HepG2 (cell line): ENCODE results near the gene GLTPD2. TPM values are rescaled to one million over a fixed set of nuclear protein-coding genes. Genes with fewer than 3 reads are reported as not detected.

ENCODE experiments used
- HMGA1 ChIP-seq: sonication (generic); formaldehyde crosslinking; conservative IDR thresholded peaks from 2 replicates; pipeline ENCODE4 v1.4.0; 2020; ENCODE audit warnings: missing genetic modification reagents
- HNRNPUL1 ChIP-seq: fragments of 200-400 bp; formaldehyde crosslinking; IDR thresholded peaks from 2 replicates; pipeline ENCODE4 v1.6.1; 2017; ENCODE audit warnings: low read depth, mild to moderate bottlenecking, low read length, moderate library complexity
- KDM2A ChIP-seq: sonication (generic); formaldehyde crosslinking; IDR thresholded peaks from 2 replicates; pipeline ENCODE4 v1.4.0; 2020; ENCODE audit warnings: low read depth, missing genetic modification reagents, borderline replicate concordance
- KDM6A ChIP-seq: IDR thresholded peaks from 2 replicates; pipeline ENCODE4 v1.6.1; 2016; ENCODE audit warnings: low read depth
- KLF15 ChIP-seq: sonication (generic); formaldehyde crosslinking; IDR thresholded peaks from 2 replicates; pipeline ENCODE4 v1.8.1; 2023; ENCODE audit warnings: borderline replicate concordance, mild to moderate bottlenecking, inconsistent platforms, missing genetic modification reagents, mixed read lengths
- MAFG ChIP-seq: sonication (generic); formaldehyde crosslinking; IDR thresholded peaks from 2 replicates; pipeline ENCODE4 v1.5.1; 2020; ENCODE audit warnings: mild to moderate bottlenecking, missing genetic modification reagents
- MED1 ChIP-seq: sonication (generic); formaldehyde crosslinking; IDR thresholded peaks from 2 replicates; pipeline ENCODE4 v1.4.0; 2020; ENCODE audit warnings: missing genetic modification reagents
- SRF ChIP-seq: IDR thresholded peaks from 2 replicates; pipeline ENCODE4 v1.6.1; 2011; ENCODE audit warnings: mild to moderate bottlenecking, low read depth, low read length, moderate library complexity
- THYN1 ChIP-seq: sonication (generic); formaldehyde crosslinking; IDR thresholded peaks from 2 replicates; pipeline ENCODE4 v1.8.1; 2023; ENCODE audit warnings: low read depth, mild to moderate bottlenecking, moderate library complexity, missing genetic modification reagents, borderline replicate concordance
- ZC3H13 ChIP-seq: sonication (generic); formaldehyde crosslinking; IDR thresholded peaks from 2 replicates; pipeline ENCODE4 v1.8.1; 2023; ENCODE audit warnings: mild to moderate bottlenecking, missing genetic modification reagents, moderate library complexity
- ZNF569 ChIP-seq: sonication (generic); formaldehyde crosslinking; IDR thresholded peaks from 2 replicates; pipeline ENCODE4 v1.5.0; 2020; ENCODE audit warnings: mild to moderate bottlenecking, missing genetic modification reagents, moderate library complexity, borderline replicate concordance
- ZNF674 ChIP-seq: sonication (generic); formaldehyde crosslinking; IDR thresholded peaks from 2 replicates; pipeline ENCODE4 v1.5.0; 2020; ENCODE audit warnings: low read depth, mild to moderate bottlenecking, missing genetic modification reagents
- polyA plus RNA-seq, 8 experiments: library from polyadenylated mRNA; depleted of rRNA in 3 of 8; stranded (reverse) in 7 of 8; unstranded in 1 of 8; fragments of >200 nt; fragmentation: Illumina TruSeq in 4 of 8; extraction: Trizol in 4 of 8; gene quantifications; 2 replicates each; pipeline versions ENCODE4 v1.2.1 to v1.2.3, GENCODE V29; 2011 to 2016; ENCODE audit warnings: low read depth in 4 of 8, missing spikeins in 1 of 8, mixed read lengths in 1 of 8; ENCODE audit not compliant: insufficient read depth in 1 of 8
- total RNA-seq, 5 experiments: library from RNA; depleted of rRNA; stranded (reverse); fragments of >200 nt; fragmentation: Illumina TruSeq; extraction: Trizol; gene quantifications; 2 replicates each; pipeline ENCODE4 v1.2.3, GENCODE V29; 2016; ENCODE audit warnings: low read depth in 1 of 5
- TF ChIP-seq, protein P1 (sequence below): sonication (generic); formaldehyde crosslinking; IDR thresholded peaks from 2 replicates; pipeline ENCODE4 v1.4.0; 2020; ENCODE audit warnings: mild to moderate bottlenecking, missing genetic modification reagents
- TF ChIP-seq, protein P2 (sequence below): sonication (generic); formaldehyde crosslinking; IDR thresholded peaks from 2 replicates; pipeline ENCODE4 v1.5.0; 2020; ENCODE audit warnings: mild to moderate bottlenecking, missing genetic modification reagents
- TF ChIP-seq, protein P3 (sequence below), 2 experiments: sonication (generic) in 1 of 2; formaldehyde crosslinking in 1 of 2; IDR thresholded peaks; 2 replicates each; pipeline versions ENCODE4 v1.4.0 to v1.6.1; 2016 to 2020; ENCODE audit warnings: borderline replicate concordance in 1 of 2, low read depth in 1 of 2, mild to moderate bottlenecking in 1 of 2, missing genetic modification reagents in 1 of 2

GLTPD2 gene
- total and polyA plus RNA-seq, 2 of the 13 experiments (the other 11 are each of a cell fraction or from before 2014, with no cell fraction given): 7.5 to 12.9 TPM

GRCh38 chr17:4788807-4789700 is at the start of gene GLTPD2 (continued):
- TF ChIP-seq, protein P1, sequence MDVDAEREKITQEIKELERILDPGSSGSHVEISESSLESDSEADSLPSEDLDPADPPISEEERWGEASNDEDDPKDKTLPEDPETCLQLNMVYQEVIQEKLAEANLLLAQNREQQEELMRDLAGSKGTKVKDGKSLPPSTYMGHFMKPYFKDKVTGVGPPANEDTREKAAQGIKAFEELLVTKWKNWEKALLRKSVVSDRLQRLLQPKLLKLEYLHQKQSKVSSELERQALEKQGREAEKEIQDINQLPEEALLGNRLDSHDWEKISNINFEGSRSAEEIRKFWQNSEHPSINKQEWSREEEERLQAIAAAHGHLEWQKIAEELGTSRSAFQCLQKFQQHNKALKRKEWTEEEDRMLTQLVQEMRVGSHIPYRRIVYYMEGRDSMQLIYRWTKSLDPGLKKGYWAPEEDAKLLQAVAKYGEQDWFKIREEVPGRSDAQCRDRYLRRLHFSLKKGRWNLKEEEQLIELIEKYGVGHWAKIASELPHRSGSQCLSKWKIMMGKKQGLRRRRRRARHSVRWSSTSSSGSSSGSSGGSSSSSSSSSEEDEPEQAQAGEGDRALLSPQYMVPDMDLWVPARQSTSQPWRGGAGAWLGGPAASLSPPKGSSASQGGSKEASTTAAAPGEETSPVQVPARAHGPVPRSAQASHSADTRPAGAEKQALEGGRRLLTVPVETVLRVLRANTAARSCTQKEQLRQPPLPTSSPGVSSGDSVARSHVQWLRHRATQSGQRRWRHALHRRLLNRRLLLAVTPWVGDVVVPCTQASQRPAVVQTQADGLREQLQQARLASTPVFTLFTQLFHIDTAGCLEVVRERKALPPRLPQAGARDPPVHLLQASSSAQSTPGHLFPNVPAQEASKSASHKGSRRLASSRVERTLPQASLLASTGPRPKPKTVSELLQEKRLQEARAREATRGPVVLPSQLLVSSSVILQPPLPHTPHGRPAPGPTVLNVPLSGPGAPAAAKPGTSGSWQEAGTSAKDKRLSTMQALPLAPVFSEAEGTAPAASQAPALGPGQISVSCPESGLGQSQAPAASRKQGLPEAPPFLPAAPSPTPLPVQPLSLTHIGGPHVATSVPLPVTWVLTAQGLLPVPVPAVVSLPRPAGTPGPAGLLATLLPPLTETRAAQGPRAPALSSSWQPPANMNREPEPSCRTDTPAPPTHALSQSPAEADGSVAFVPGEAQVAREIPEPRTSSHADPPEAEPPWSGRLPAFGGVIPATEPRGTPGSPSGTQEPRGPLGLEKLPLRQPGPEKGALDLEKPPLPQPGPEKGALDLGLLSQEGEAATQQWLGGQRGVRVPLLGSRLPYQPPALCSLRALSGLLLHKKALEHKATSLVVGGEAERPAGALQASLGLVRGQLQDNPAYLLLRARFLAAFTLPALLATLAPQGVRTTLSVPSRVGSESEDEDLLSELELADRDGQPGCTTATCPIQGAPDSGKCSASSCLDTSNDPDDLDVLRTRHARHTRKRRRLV (CRISPR knock-in tag): peak; percentile 41; the same call in 1 of the 2 replicates
- TF ChIP-seq KDM6A (peak; percentile 68), ZC3H13 (peak; percentile 81; the same call in 1 of the 2 replicates), MAFG (no peak), MED1 (peak; percentile 91), KDM2A (peak; percentile 94), KLF15 (CRISPR knock-in tag) (no peak; the same call in 1 of the 2 replicates), ZNF569 (CRISPR knock-in tag) (no peak), HMGA1 (CRISPR knock-in tag) (no peak), HNRNPUL1 (peak; percentile 82), SRF (no peak), THYN1 (no peak), ZNF674 (CRISPR knock-in tag) (no peak)
- TF ChIP-seq, protein P2, sequence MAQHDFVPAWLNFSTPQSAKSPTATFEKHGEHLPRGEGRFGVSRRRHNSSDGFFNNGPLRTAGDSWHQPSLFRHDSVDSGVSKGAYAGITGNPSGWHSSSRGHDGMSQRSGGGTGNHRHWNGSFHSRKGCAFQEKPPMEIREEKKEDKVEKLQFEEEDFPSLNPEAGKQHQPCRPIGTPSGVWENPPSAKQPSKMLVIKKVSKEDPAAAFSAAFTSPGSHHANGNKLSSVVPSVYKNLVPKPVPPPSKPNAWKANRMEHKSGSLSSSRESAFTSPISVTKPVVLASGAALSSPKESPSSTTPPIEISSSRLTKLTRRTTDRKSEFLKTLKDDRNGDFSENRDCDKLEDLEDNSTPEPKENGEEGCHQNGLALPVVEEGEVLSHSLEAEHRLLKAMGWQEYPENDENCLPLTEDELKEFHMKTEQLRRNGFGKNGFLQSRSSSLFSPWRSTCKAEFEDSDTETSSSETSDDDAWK (CRISPR knock-in tag): no peak
- TF ChIP-seq, protein P3, sequence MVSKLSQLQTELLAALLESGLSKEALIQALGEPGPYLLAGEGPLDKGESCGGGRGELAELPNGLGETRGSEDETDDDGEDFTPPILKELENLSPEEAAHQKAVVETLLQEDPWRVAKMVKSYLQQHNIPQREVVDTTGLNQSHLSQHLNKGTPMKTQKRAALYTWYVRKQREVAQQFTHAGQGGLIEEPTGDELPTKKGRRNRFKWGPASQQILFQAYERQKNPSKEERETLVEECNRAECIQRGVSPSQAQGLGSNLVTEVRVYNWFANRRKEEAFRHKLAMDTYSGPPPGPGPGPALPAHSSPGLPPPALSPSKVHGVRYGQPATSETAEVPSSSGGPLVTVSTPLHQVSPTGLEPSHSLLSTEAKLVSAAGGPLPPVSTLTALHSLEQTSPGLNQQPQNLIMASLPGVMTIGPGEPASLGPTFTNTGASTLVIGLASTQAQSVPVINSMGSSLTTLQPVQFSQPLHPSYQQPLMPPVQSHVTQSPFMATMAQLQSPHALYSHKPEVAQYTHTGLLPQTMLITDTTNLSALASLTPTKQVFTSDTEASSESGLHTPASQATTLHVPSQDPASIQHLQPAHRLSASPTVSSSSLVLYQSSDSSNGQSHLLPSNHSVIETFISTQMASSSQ (IDR thresholded peaks at IDR 0.05; ENCODE audit: low read depth): peak; percentile 99
- TF ChIP-seq, protein P3 (CRISPR knock-in tag; IDR thresholded peaks at IDR 0.05; ENCODE audit: borderline replicate concordance): peak; percentile 99
